Glomerular endothelial cell (primary cell): ENCODE data around the gene SETD4. TPM values are rescaled to one million over a fixed set of nuclear protein-coding genes. Genes with fewer than 3 reads are reported as not detected.

ENCODE experiments used
- DNase-seq: peaks from one replicate; pipeline ENCODE4 v3.0.0-alpha.2; 2011; ENCODE audit warnings: low read depth, low spot score; ENCODE audit errors: extremely low read depth
- total RNA-seq: library from RNA; depleted of rRNA; stranded (reverse); fragments of >200 nt; gene quantifications from 2 replicates; pipeline ENCODE4 v1.2.3, GENCODE V29; 2015

Gene SETD4
- total RNA-seq, 1 donor from 2014 or later: 10.4 TPM

DNA sequence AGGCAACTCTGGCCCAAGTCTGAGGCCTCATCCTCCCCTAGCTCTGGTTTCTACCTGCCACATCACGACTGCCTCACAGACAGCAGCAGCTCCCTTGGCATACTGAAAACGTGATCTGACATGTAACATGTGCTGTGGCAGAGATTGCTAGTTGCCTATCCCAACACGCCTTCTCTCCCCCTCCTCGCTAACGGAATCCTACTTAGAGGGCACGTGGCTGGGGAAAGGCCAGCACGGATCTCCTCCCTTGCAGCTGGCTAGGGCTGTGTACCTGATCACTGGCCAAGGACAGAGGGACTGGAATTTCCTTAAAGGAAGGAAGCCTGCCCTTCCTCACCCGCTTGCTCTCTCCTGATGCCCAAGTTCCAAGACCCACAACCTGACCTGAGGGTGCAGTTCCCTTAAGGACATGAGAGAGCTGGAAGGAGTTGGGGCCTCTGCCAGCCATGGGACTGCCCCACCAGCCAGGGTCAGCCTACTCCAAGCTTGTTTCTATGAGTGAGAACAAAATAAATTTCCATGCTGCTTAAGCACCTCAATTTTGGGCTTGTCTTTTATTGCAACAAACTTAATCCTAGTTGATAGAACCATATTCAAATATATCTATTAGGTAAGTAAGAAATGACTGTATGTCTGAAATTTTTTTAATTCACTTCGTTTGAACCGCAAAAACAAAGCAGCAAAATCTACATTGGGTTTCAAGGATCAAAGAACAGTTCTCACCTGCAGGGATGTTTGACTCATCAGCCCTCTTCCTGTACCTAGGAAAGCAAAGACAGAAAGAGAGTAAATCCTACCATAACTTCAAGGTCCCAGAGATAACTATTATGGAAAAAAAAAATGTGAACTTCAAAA, 7.2 kb downstream of the SETD4 start:
- no peak for DNase-seq

DNA sequence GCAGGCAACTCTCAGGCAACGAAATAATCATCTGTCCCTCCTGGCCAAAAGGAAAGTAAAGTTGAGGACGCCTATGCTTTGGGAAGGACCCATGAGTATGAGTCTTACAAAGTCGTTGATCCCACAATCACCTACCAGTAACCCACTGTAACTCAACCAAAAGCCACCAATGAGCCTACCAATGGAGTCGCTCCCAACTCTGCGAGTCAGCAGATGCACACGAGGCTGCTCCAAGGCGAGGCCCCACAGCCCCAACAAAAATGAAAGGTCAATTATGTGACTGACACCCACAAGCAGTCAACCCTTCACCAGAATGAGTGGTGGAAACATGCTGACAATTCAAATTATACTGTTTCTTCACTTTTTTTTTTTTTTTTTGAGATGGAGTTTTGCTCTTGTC, 12.0 kb downstream of the SETD4 start:
- DNase-seq: no peak

DNA sequence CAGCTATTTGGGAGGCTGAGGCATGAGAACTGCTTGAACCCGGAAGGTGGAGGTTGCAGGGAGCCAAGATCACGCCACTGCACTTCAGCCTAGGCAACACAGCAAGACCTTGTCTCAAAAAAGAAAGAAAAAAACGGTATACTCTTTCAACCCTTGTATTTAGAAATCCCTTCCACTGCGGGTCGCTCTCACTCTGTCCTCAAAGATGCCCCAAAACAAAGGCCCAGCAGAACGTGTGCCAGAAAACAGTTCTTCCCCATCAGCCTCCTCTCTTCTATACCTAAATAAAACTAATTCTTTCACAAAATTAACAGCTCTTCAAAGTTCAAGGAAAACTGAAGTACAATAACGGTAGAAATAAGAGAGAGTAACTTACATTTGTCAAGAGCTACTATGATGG, 13.2 kb downstream of the SETD4 start:
- no peak for DNase-seq

DNA sequence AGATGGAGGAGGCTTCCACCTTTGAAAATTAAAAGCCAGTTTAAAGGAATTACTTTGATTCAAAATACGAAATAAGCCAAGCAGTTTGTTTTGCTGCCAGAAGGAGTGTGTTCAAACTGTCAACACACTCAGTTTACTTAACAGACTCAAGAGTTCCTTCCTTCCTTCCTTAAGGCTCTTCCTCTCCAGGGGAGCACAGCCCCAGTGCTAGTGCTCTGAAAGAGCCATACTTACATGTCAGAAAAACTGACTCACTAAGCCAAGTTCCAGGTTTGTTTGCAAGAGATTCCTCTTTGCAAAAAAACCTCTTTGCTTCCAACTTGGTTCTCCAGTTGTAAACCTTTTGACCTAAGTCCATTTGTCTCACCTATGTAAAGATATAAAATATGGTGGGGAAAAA, 14.3 kb downstream of the SETD4 start:
- DNase-seq: no peak

DNA sequence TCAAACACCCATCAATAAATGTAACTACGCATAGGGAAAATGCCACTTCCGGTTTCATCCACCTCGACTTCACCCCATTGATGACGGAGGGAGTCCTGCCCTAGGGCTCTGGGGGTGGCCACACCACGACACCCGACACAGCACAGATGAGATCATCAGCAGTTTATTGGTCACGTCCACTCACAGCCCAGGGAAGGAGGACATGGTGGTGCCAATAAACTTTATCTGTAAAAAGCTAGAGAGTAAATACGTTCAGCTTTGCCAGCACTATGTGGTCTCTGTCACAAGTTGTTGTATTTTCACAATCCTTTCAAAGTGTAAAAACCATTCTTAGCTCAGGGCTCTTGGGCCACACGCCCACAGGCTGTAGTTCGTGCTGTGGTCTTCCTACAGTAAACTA, 16.3 kb downstream of the SETD4 start:
- DNase-seq: no peak

DNA sequence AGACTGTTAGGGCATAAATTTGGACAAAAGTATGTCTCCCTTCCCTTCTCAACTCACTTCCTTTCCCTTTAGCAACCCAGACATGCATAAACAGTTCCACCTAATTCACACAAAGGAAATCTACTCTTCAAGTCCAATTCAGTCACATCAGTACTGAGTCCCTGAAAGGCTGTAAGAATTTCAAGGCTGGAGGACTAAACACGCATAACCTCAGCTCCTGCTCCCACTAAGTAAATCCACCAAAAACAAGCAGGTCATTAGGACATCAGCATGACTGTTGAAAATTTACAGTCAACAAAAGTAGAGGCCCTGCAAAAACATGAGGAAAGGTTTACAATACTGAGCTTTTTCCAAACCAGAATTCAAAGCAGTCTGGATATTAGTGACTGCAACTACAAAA, 18.4 kb downstream of the SETD4 start:
- no peak for DNase-seq

DNA sequence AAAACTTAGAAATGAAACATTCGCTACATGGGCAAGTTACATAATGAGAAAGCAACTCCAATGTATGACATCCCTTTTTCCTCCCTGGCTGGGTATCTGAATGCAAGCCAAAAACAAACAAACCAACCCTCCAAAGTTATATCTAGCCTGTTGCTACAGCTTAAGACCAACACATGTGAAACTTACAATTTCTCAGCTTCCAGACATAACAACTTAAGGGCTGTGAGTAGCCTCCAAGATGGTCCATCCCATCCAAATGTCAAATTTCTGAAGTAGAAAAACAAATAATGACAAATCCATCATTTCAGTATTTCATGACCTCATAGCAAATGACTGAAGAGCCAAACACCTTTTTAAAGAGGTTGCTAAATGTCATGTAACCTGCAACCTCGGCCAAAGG, 19.9 kb downstream of the SETD4 start:
- no peak for DNase-seq

DNA sequence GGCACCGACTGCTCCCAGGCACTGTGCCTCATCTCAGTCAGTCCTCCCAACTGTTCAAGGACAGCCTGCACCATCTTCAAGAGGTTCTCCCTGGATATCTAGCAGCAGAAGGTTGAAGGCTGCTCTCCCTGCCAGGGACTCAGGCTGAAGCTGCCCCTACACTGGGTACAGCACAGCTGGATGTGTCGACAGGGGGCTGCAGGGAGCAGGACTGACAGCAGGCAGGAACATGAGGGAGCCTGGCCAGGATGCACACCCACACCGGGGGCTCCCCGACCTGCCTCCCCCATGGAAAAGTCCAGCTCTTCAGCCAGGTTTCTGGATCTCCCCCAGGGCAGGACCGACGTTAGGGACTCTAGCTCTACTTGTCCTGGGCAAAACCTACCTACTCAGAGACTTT, 20.5 kb downstream of the SETD4 start:
- no peak for DNase-seq

DNA sequence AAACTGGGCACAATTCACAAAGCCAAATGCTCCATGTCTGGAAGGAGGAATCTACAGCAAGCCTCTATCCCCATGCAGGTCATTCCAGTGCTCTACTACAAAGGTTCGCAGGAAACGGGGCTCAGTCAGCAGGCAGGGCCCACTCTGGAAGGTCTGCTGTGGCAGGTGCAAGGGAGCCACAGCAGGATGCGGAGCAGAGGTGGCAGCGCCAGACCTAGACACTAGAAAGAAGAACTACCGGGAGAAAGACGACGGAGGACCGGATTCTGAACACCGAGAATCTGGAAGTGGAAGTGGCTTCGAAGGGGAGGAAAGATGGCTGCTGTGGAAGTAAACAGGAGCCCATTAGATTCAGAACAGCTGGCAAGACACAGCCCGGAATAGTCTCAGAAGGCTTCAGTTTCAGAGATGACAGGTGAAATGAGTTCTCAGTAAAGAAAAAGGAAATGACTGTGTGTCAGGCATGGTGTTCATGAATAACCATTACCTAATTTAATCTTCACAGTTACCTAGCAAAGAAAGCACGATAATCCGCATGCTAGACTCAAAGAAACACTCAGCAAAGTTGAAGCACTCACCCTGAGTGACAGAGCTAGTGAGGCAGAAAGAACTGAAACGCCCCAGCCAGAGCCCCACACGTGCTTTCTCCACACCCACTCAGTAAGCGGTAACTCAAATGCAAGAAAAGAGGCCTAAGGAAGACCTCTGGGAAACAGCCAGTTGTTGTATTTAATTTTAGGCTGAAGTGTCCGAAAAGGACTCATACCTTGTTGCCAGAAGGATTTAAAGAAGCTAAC, 21.4 kb downstream of the SETD4 start:
- no peak for DNase-seq

DNA sequence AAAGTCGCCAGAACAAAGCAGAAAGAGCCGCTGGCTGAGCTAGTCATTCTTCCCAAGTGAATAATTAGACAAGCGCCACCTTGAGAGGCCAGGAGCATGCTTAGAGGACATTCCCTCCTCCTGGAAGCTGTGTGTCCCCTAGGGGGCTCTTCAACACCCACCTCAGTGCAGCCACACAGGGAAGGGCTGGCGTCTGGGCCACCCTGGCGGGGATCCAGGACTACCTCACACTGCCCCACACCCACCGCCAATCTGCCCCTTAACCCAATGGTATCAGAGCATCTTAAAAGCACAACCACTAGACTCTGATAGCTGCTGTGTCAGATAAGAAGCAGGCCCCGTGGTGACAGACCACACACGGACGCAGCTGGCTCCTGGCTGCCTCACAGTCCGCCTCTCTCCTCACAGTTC, 24.9 kb downstream of the SETD4 start:
- DNase-seq: no peak

DNA sequence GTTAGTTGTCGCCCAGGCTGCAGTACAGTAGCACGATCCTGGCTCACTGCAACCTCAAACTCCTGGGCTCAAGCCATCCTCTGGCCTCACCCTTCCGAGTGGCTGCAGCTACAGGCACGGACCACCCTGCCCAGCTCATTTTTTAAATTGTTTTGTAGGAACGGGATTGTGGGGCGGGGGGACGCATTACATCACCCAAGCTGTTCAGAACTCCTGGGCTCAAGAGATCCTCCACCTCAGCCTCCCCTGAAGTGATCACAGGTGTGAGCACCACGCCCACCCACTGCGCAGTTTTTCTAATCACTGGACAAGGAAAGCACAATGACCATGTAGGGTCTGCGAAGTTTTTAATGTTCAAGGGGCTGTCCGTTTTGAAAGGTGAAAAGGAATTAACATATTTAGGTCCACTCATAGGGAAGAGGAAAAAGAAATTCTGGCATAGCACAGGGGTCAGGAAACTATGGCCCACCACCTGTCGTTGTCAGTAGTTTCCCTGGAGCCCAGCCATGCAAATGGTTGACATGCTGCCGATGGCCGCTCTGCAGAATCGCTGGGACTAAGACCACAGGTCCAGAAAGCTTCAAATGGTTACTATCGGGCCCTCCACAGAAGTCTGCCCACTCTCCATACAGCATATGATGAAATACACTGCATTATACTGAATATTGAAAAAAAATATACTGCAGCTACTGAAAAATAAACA, 26.0 kb downstream of the SETD4 start:
- no peak for DNase-seq

DNA sequence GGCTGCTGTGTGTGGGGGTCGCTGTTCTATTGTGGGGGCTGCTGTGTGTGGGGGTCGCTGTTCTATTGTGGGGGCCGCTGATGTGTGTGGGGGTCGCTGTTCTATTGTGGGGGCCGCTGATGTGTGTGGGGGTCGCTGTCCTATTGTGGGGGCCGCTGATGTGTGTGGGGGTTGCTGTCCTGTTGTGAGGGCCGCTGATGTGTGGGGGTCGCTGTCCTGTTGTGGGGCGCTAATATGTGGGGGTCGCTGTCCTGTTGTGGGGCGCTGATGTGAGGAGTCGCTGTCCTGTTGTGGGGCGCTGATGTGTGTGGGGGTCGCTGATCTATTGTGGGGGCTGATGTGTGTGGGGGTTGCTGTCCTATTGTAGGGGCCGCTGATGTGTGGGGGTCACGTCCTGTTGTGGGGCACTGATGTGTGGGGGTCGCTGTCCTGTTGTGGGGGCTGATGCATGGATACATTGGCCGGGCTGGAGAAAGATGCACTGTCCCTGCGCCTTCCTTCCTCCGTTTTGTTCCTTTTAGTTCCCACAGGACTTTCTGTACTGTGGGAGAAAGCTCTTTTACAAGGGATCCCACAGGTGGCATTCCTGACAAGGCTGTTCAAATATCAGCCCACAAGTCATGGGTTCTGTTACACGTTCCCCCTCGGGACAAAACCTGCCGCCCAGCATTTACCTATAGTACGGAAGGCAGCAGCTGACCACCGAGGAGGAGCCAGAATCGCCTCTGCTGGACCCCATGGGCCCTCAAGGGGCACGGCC, 27.5 kb downstream of the SETD4 start:
- DNase-seq: no peak

DNA sequence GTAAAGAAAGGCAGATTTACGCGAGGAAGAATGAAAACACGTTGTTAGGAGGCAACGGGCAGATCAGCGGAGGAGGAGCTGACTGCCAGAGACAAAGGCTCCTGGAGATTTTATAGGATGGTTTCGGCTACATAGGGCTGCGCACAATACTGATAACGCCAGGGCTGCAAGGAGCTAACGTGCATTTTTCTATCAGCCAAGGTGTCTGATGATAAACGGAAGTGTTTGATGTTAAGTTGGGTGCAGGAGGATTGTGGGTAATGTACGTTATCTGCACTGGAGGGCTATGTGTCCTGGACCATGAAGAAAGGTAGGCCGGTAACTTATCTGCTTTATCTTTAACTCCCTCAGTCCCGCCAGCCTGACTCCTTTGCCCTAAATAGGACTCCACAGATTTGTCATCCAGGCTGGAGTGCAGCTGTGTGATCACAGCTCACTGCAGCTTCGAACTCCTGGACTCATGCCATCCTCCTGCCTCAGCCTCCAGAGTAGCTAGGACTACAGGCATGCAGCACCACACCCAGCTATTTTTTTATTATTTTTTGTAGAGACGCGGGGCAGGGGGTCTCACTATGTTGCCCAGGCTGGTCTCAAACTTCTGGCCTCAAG, 29.6 kb downstream of the SETD4 start:
- DNase-seq: no peak

DNA sequence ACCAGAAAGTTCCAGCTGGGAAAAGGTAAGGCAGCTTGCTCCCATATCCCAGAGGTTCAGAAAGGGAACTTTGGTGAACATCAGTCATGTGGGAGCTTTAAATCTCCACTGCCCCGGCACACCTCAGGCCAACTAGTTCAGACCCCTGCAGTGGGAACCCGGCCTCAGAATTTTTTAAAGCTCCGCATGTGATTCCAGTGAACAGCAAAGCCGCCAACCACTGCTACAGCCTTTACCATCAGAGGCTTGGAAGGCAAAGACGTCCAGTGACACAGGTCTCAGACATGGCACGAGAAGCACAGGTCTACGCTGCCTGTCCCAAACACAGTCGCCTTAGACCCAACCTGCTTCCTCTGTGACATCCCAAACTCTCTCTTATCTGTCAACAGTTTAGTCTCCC, 31.0 kb downstream of the SETD4 start:
- DNase-seq: no peak

DNA sequence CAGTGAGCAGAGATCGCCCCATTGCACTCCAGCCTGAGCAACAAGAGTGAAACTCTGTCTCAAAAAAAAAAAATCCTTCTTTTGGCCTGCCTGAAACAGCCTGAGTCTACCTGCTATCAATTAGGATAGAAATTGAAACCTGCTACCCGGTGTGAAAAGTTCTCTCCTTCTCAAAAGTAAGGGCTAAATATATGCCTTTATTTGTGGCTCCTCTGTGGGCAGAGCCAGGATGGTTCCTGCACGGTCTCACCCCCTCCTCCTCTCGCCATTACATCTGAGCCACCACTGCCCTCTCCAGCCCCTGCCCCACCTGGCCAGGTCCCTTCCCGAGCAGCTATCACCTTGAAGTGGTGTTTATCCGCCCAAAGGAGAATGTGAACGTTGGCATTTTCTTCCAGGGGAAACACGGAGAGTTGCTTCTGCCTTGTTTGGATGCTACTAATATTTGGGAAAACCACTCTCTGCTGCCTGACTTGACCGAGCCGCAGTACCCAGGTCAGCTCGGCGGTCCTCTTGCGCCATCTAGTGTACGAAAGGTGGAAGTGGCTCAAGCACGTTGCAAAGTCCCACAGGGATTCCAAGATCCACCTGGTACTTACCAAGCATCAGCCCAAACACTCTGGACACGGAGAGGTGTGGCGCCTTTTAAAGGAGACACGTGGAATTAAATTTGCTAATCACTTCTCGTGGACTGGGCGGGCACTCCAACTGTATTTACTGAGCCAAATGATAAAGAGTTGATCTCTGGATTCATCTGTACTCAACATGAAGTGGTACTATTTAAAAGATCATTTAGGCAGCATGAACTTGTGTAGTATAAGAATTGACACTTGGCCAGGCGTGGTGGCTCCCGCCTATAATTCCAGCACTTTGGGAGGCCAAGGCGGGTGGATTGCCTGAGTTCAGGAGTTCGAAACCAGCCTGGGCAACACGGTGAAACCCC, 31.9 kb downstream of the SETD4 start:
- no peak for DNase-seq

DNA sequence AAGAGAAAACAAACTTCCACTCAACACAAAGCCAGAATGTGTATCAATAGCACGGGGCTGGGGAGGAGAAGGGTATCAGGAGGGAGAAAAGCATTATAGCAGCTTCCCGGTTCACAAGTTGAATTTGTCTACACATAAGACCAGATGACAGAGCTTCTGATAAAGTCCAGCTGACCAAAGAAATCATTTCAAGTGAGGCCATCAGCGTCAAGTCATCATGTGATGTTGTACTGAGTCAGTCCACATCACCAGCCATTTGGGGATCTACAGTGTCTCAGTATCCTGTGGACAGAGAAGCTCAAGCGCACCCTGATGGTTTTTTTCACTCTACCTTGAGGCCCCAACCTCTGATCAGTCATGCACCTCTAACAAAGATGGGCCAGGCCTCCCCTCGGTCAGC, 33.0 kb downstream of the SETD4 start:
- no peak for DNase-seq

DNA sequence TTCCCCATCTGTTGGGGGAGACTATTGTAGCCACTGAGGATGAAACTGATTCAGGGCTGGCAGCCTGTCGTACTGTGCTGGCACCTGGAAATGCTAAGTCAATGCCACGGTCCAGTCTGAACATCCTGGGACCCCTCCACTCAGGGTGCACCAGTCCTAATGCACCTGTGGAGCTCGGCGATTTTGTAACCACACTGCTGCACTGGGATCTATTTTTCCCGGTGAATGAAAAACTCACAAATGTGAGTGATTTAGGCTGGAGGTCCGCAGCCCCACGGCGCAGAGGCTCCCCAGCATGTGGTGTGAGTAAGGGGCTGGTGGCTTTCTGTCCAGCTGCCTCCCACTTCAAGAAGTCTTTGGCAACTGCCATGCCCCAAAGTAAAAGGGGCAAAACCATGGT, 35.5 kb downstream of the SETD4 start:
- no peak for DNase-seq

DNA sequence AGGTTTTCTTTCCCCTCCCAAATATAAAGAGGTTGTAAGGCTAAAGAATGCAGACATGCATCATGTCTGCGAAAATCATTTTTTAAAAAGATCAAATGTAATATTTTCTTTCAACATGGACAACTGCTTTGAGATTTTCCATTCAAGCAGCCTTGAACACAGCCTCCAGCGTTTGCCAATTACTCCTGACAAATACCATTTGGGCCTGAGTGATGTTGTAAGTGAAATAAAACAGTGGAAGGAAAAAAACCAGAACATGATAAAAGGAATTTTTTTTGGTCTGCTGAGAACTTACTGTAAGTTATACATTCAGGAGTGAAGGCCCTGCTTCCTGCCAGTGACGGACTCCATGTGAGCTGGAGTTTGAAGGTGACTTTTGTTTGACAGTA, 37.2 kb downstream of the SETD4 start:
- DNase-seq: no peak

DNA sequence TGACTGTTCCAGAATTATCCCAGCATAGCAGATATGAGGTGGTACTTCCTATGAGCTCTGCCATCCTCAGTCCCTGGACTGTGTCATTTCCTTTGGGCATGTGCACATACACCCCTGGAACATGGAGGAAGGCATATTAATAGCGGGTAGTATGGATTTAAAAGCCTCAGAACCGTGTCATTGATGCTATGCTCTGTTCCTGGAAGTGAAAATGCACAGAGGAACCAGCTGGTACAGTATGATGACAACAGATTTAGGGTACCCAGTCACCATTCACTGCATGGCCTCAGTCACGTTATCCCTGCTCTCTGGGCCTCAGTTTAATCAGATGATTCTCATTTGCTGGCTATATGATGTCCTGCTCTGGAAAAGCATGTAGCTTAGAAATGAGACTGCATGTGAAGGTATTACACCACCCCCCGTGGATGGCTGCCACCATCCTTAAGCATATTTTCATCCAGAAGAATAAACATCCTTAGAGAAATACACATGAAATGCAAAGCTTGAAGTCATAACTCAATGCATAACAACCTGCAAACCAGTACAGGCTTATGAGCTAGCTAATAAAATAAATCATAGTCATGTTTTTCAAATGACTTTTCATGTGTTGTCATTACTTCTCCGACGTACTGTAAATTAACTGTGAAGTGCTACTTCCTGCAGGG, 37.8 kb downstream of the SETD4 start:
- DNase-seq: no peak
